ENCODE results near the gene PFDN2. TPM values are rescaled to one million over a fixed set of nuclear protein-coding genes. Genes with fewer than 3 reads are reported as not detected.

The PFDN2 gene
- total and polyA plus RNA-seq, 2 of the 4 experiments (the other 2 are of a cell fraction) = 62.4 to 179 TPM

- Histone ChIP-seq H2BK15ac (ENCODE audit: low read depth, low read length) (peak overlapping the region; percentile 78; the same call in 2 of the 3 replicates), H3K9me1 (ENCODE audit: insufficient read depth, low read length) (peaks cover 5% of the 10 kb centered on the region), H3K4me2 (ENCODE audit: low read depth, low read length) (peak overlapping the region; percentile 98), H4K8ac (ENCODE audit: low read depth in 2 of 2, low read length in 2 of 2) (peak overlapping the region; percentile 86 to 93), H3K4me1 (ENCODE audit: control insufficient read depth, insufficient read depth, low read length) (no peaks in the 10 kb centered on the region; the same call in 1 of the 2 replicates), H4K20me1 (ENCODE audit: insufficient read depth, low read length) (no peaks in the 10 kb centered on the region), H3K14ac (replicated peaks; ENCODE audit: low read depth, low read length) (peak overlapping the region; percentile 86), H2BK20ac (ENCODE audit: low read depth, low read length) (peak overlapping the region; percentile 40; the same call in 1 of the 2 replicates), H3K36me3 (ENCODE audit: control insufficient read depth, insufficient read depth, low read length) (peaks cover 8% of the 10 kb centered on the region), H3K9me3 (ENCODE audit: control insufficient read depth, insufficient read depth, low read length) (no peaks in the 10 kb centered on the region), H3K27me3 (ENCODE audit: control insufficient read depth, insufficient read depth, low read length) (no peaks in the 10 kb centered on the region), H3K56ac (ENCODE audit: extremely low read depth, insufficient read depth, low read length) (peak overlapping the region; percentile 92), H3K18ac (ENCODE audit: low read depth, low read length) (peak overlapping the region; percentile 77), H2AK5ac (ENCODE audit: low read depth, low read length) (peak overlapping the region; percentile 87), H4K91ac (ENCODE audit: insufficient read depth, low read depth, low read length) (peak overlapping the region; percentile 94), H3K27ac (ENCODE audit: insufficient read depth, low read length) (peak overlapping the region; percentile 90), H2AK9ac (replicated peaks; ENCODE audit: low read depth, low read length, poor library complexity) (peak overlapping the region; percentile 95), H3K4ac (ENCODE audit: low read depth, low read length) (peak overlapping the region; percentile 97), H3K4me3 (ENCODE audit: insufficient read depth, low read depth, low read length) (peak overlapping the region; percentile 72), H3K23ac (ENCODE audit: low read depth, low read length) (peak overlapping the region; percentile 99), H2AFZ (replicated peaks; ENCODE audit: low read length, poor library complexity) (peak overlapping the region; percentile 91), H3K79me1 (ENCODE audit: low read depth in 1 of 2, low read length in 2 of 2) (peaks cover 22 to 76% of the 10 kb centered on the region in 2 experiments), H3K9ac (ENCODE audit: low read depth, low read length) (peak overlapping the region; percentile 91), H2BK5ac (ENCODE audit: low read depth, low read length, poor library complexity, severe bottlenecking) (peak overlapping the region; percentile 87), H4K5ac (ENCODE audit: low read depth, low read length) (peak overlapping the region; percentile 80; the same call in 1 of the 2 replicates), H2BK120ac (ENCODE audit: low read depth, low read length) (peak overlapping the region; percentile 63)
- CTCF ChIA-PET = no interaction called here
- TF ChIP-seq RCOR1 (IDR thresholded peaks at IDR 0.05; ENCODE audit: insufficient replicate concordance, low read length) (no peak), BHLHE40 (IDR thresholded peaks at IDR 0.05; ENCODE audit: low read depth, low read length) (no peak), NFE2L2 (IDR thresholded peaks at IDR 0.05; ENCODE audit: low read depth, low read length) (no peak), POLR2A (IDR thresholded peaks at IDR 0.05; ENCODE audit: low read depth, low read length) (no peak), MAZ (IDR thresholded peaks at IDR 0.05; ENCODE audit: borderline replicate concordance, low read depth, low read length) (no peak), SMC3 (IDR thresholded peaks at IDR 0.05; ENCODE audit: low read depth, low read length) (no peak), RFX5 (IDR thresholded peaks at IDR 0.05; ENCODE audit: low read depth, low read length) (no peak), CEBPB (IDR thresholded peaks at IDR 0.05; ENCODE audit: low read depth, low read length) (no peak), MXI1 (IDR thresholded peaks at IDR 0.05; ENCODE audit: borderline replicate concordance, low read depth, low read length) (no peak), FOS (IDR thresholded peaks at IDR 0.05; ENCODE audit: low read depth, low read length) (no peak), RAD21 (IDR thresholded peaks at IDR 0.05; ENCODE audit: low read length) (no peak), CTCF (conservative IDR thresholded peaks at IDR 0.05; ENCODE audit: low read depth, low read length) (no peak), MAFK (IDR thresholded peaks at IDR 0.05; ENCODE audit: low read depth, low read length) (no peak), CHD1 (IDR thresholded peaks at IDR 0.05; ENCODE audit: low read depth, low read length) (no peak)
- TF ChIP-seq, protein P1, sequence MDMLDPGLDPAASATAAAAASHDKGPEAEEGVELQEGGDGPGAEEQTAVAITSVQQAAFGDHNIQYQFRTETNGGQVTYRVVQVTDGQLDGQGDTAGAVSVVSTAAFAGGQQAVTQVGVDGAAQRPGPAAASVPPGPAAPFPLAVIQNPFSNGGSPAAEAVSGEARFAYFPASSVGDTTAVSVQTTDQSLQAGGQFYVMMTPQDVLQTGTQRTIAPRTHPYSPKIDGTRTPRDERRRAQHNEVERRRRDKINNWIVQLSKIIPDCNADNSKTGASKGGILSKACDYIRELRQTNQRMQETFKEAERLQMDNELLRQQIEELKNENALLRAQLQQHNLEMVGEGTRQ (IDR thresholded peaks at IDR 0.05; ENCODE audit: low read depth, low read length) = no peak
- TF ChIP-seq, protein P2, sequence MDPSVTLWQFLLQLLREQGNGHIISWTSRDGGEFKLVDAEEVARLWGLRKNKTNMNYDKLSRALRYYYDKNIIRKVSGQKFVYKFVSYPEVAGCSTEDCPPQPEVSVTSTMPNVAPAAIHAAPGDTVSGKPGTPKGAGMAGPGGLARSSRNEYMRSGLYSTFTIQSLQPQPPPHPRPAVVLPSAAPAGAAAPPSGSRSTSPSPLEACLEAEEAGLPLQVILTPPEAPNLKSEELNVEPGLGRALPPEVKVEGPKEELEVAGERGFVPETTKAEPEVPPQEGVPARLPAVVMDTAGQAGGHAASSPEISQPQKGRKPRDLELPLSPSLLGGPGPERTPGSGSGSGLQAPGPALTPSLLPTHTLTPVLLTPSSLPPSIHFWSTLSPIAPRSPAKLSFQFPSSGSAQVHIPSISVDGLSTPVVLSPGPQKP (IDR thresholded peaks at IDR 0.05; ENCODE audit: borderline replicate concordance, low read depth, low read length) = no peak
- in situ Hi-C loops (cut with MboI; ENCODE audit: low sequenced_read_pairs) (no loop called here), intact Hi-C loops (cut with micrococcal nuclease) (no loop called here), dilution Hi-C loops (cut with HindIII; ENCODE audit: low sequenced_read_pairs, unreplicated experiment) (no loop called here)
- WGBS, 2 experiments (ENCODE audit: extremely low coverage in 2 of 2, insufficient read length in 1 of 2) = 6% methylated on average over 9 of the region's 11 CpGs; no CpG with 5 or more reads in 1 of the 2 experiments
- DNase-seq (peak; percentile 23), ATAC-seq (ENCODE audit: low read depth) (no peak; the same call in 1 of the 2 replicates)
- POLR2A ChIA-PET (ENCODE audit: unreplicated experiment) = interaction anchor here (1.5 kb wide), 1 partner anchor 15 kb away, joined by 9 read pairs; the partner anchor contains the start of genes NIT1 and PFDN2
- BruUV-seq (replicated peaks) = TSS peak; percentile 26
Measured at GRCh38 chr1:161133220-161133740, 15.4 kb upstream of the PFDN2 start.
